Kidney (tissue), 14 donors: ENCODE data around the gene MAPK10. TPM values are rescaled to one million over a fixed set of nuclear protein-coding genes. Genes with fewer than 3 reads are reported as not detected.

Source experiments
- DNase-seq, 5 donors: peaks; one replicate each; pipeline ENCODE4 v3.0.0-alpha.2; 2013 to 2020
- FAIRE-seq: peaks from 2 replicates; lab custom pipeline; 2012; peaks lifted over from hg19 to GRCh38; lab: Jason Lieb, UNC
- H3K27ac ChIP-seq, 2 donors: one replicate each; pipeline ENCODE4 v1.7.0; 2013; ENCODE audit warnings: low read depth in 2 of 2, low read length in 2 of 2, inconsistent platforms in 1 of 2
- H3K27me3 ChIP-seq: one replicate; pipeline ENCODE4 v1.7.1; 2013; ENCODE audit warnings: low read length, inconsistent platforms; ENCODE audit not compliant: control insufficient read depth, insufficient read depth
- H3K36me3 ChIP-seq, 3 donors: one replicate each; pipeline versions ENCODE4 v1.7.0 to v1.7.1; 2013; ENCODE audit warnings: low read length in 3 of 3, control low read depth in 1 of 3, inconsistent platforms in 1 of 3; ENCODE audit not compliant: insufficient read depth in 3 of 3, control insufficient read depth in 2 of 3
- H3K4me1 ChIP-seq, 3 donors: one replicate each; pipeline versions ENCODE4 v1.7.0 to v1.7.1; 2013; ENCODE audit warnings: low read length in 3 of 3, inconsistent platforms in 1 of 3, low read depth in 1 of 3; ENCODE audit not compliant: control insufficient read depth in 2 of 3, insufficient read depth in 2 of 3
- H3K4me3 ChIP-seq, 3 donors: one replicate each; pipeline versions ENCODE4 v1.7.0 to v1.8.1; 2013; ENCODE audit warnings: low read length in 3 of 3, control low read depth in 1 of 3, inconsistent platforms in 1 of 3
- H3K9ac ChIP-seq, 3 donors: one replicate each; pipeline versions ENCODE4 v1.7.0 to v1.7.1; 2013; ENCODE audit warnings: low read length in 3 of 3, control low read depth in 1 of 3, inconsistent platforms in 1 of 3
- H3K9me3 ChIP-seq, 3 donors: one replicate each; pipeline versions ENCODE4 v1.7.0 to v1.7.1; 2013; ENCODE audit warnings: low read length in 3 of 3, control low read depth in 1 of 3, inconsistent platforms in 1 of 3; ENCODE audit not compliant: control insufficient read depth in 2 of 3, insufficient read depth in 1 of 3
- CTCF ChIP-seq: IDR thresholded peaks from 3 replicates; pipeline ENCODE4 v1.5.1; 2012; ENCODE audit warnings: mild to moderate bottlenecking, moderate library complexity, borderline replicate concordance; ENCODE audit not compliant: insufficient read depth; ENCODE audit errors: extremely low read depth
- intact Hi-C: fragments of 100-400 bp; cut with DNase I; formaldehyde crosslinking; loops from one replicate; pipeline ENCODE4 v1.11.1; 2022
- polyA plus RNA-seq: library from polyadenylated mRNA; stranded (reverse); fragments of 350-450 nt; fragmentation: Illumina TruSeq; extraction: RNeasy Lipid Tissue Mini Kit (QIAGEN cat#74804); gene quantifications from one replicate; pipeline ENCODE4 v1.2.3, GENCODE V29; 2014; ENCODE audit warnings: low read depth, low replicate concordance; ENCODE audit not compliant: insufficient read depth
- total RNA-seq: library from RNA; stranded (reverse); fragmentation: NEBNext Ultra II Directional; extraction: Animal tissue kit (Norgen Biotek cat#: 25700); gene quantifications from one replicate; pipeline ENCODE4 v1.2.1, GENCODE V29; 2021
- donor health status: control.
- donor health status: control.
- donor health status: control.
- donor health status: control.
- donor health status: control.
- donor health status: DM: yes; HTN: yes; CAD: no.
- donor health status: Normal renal cell carcinoma (clear cell type).

The MAPK10 gene
- total and polyA plus RNA-seq, 2 donors from 2014 or later, result 27.6 to 54.5 TPM

DNA sequence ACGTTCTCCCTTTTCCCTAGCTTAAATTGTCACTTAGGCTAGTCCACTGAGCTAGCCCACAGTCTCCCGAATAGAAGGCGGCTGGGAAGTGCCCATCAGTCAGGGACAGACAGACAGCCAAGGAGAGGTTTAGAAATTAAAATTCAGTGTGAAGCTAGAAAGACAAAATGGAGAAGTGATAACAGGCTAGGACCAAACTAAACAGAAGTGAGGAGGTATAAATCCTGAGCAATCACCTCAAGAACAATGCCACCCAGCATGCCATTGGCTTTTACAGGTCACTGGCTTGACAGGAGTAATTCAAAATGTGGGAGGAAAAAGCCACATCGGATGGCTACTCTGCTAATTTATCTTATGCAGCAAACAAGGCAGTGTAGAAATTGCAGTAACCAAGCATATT, 138.9 kb downstream of the MAPK10 start:
- no peak for TF ChIP-seq CTCF
- DNase-seq, result peak in 3 of 5 donors; percentile 18 to 37 (median 33)
- Histone ChIP-seq H3K36me3 (no peaks in the 10 kb centered on the region), H3K27me3 (no peaks in the 10 kb centered on the region), H3K4me3 (no peak overlapping the region), H3K27ac (no peak overlapping the region), H3K4me1 (peaks cover 0 to 2% (median 0%) of the 10 kb centered on the region in 3 donors), H3K9me3 (no peaks in the 10 kb centered on the region), H3K9ac (no peak overlapping the region)
- FAIRE-seq, result no peak
- intact Hi-C loops, result no loop called here

GRCh38 chr4:86220121-86220520, 139.7 kb downstream of the MAPK10 start:
- intact Hi-C loops, result no loop called here
- Histone ChIP-seq H3K27ac (no peak overlapping the region), H3K9ac (no peak overlapping the region), H3K27me3 (no peaks in the 10 kb centered on the region), H3K4me1 (peaks cover 0 to 2% (median 0%) of the 10 kb centered on the region in 3 donors), H3K36me3 (no peaks in the 10 kb centered on the region), H3K9me3 (no peaks in the 10 kb centered on the region), H3K4me3 (no peak overlapping the region)
- peak; percentile 41 for FAIRE-seq
- no peak for TF ChIP-seq CTCF
- DNase-seq, result peak in 1 of 5 donors; percentile 18

DNA sequence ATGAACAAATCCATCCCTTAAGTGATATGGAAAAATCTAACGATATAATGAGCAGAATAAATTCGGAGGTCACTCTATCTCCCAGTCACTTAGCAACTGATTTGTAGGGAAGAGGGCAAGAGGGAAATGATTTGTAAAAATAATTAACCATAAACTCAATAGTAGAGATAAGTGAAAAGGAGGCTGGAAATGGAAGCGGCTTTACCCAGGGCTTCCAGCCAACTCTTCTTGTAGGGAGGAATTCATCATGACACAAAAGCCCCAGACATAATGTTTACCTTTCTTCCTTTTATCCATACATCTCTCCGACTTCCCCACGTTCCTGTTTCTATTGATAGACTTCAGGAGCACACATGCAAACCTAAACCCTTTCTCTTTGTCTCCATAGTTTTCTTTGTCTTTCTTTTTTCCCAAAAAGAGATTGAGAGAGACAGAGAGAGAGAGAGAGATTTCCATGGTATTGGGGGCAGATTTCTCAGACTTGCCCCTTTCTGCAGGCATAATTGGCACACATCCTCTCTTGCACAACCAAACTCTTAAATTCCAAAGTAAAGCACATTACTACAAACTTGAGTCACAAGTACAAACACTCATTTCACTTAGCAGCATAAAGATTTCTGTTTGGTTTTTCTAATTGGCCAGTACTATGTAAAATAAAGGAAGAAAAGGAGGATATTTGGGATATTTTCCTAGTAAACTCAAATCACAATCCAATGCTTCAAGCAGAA, 140.9 kb downstream of the MAPK10 start:
- no peak overlapping the region for H3K9ac ChIP-seq
- peaks cover 0 to under 1% (median 0%) of the 10 kb centered on the region in 3 donors for H3K9me3 ChIP-seq
- H3K27me3 ChIP-seq, result no peaks in the 10 kb centered on the region
- peak in 1 of 5 donors; percentile 22 for DNase-seq
- no peak for TF ChIP-seq CTCF
- intact Hi-C loops, result no loop called here
- no peaks in the 10 kb centered on the region for H3K36me3 ChIP-seq
- no peak overlapping the region for H3K4me3 ChIP-seq
- FAIRE-seq, result no peak
- peaks cover 0 to 2% (median 0%) of the 10 kb centered on the region in 3 donors for H3K4me1 ChIP-seq
- no peak overlapping the region for H3K27ac ChIP-seq

DNA sequence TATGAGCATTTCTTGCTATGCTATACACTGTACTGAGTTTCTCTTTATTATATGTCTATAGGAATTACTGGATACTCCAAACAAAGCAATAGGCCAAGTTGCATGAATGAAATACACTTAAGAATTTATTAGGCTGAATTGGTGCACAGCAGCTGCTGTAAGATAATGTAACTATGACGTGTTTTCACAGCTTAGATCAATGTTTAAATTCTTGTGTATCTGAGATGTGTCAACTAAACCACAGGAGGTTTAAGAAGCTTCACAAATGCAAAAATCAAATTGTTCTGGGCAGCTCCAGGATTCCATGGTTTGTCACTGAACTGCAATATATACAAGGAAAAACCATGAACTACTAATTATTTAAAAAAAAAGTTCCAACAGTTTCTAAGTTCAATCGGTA, 156.7 kb downstream of the MAPK10 start:
- Histone ChIP-seq H3K36me3 (no peaks in the 10 kb centered on the region), H3K4me3 (no peak overlapping the region), H3K27ac (no peak overlapping the region), H3K27me3 (no peaks in the 10 kb centered on the region), H3K9ac (no peak overlapping the region), H3K9me3 (no peaks in the 10 kb centered on the region), H3K4me1 (no peaks in the 10 kb centered on the region)
- FAIRE-seq, result no peak
- no peak for TF ChIP-seq CTCF
- DNase-seq, result no peak
- intact Hi-C loops, result no loop called here
